Psoas muscle (tissue), 8 donors: Measurements from ENCODE around the gene SPEG. TPM values are rescaled to one million over a fixed set of nuclear protein-coding genes. Genes with fewer than 3 reads are reported as not detected.
"Not testable (repeated sequence)": the region's sequence is repeated elsewhere in the genome, so short reads cannot be mapped to it uniquely, and the experiment has no call there.

ENCODE experiments used
- ATAC-seq, 4 donors: fragments of 200-7000 bp; cut with Tn5 transposase; one replicate each; pipeline ENCODE4 v1.9.1; 2020; ENCODE audit warnings: moderate library complexity in 3 of 4, mild to moderate bottlenecking in 2 of 4
- DNase-seq, 2 donors: peaks; one replicate each; pipeline ENCODE4 v3.0.0-alpha.2; 2020
- H3K27ac ChIP-seq: fragments of 200-600 bp; one replicate; pipeline ENCODE4 v1.8.0; 2022
- H3K27me3 ChIP-seq, 3 donors: fragments of 200-600 bp in 1 of 3; one replicate each; pipeline versions ENCODE4 v1.6.1 to v1.8.0; 2013 to 2022; ENCODE audit warnings: low read length in 2 of 3, mild to moderate bottlenecking in 2 of 3, moderate library complexity in 1 of 3; ENCODE audit not compliant: insufficient read depth in 3 of 3
- H3K36me3 ChIP-seq, 2 donors: fragments of 200-600 bp in 1 of 2; one replicate each; pipeline versions ENCODE4 v1.6.1 to v1.8.0; 2013 to 2022; ENCODE audit warnings: low read depth in 1 of 2, mild to moderate bottlenecking in 1 of 2, moderate library complexity in 1 of 2; ENCODE audit not compliant: insufficient read depth in 1 of 2
- H3K4me1 ChIP-seq: fragments of 200-600 bp; one replicate; pipeline ENCODE4 v1.8.0; 2022
- H3K4me3 ChIP-seq: fragments of 200-600 bp; one replicate; pipeline ENCODE4 v1.8.0; 2022; ENCODE audit warnings: mild to moderate bottlenecking
- H3K9me3 ChIP-seq: fragments of 200-600 bp; one replicate; pipeline ENCODE4 v1.8.0; 2022
- CTCF ChIP-seq: fragments of 200-600 bp; IDR thresholded peaks from one replicate; pipeline ENCODE4 v1.8.0; 2022; ENCODE audit warnings: antibody characterized with exemption
- WGBS, 3 donors: extraction: QIAGEN DNeasy Blood & Tissue Kit; methylation state at CpG; one replicate each; pipeline versions ENCODE4 v1.1.6 to v1.1.7; 2013; 5-methylcytosine and 5-hydroxymethylcytosine counted together
- intact Hi-C, 2 donors: fragments of 100-400 bp; cut with DNase I; formaldehyde crosslinking; loops; one replicate each; pipeline versions ENCODE4 v1.11.0 to v1.14.2; 2022
- polyA plus RNA-seq, 3 donors: library from polyadenylated mRNA; stranded (reverse); fragments of 200-250 nt; gene quantifications; one replicate each; pipeline ENCODE4 v1.2.3, GENCODE V29; 2013
- total RNA-seq, 4 donors: library from RNA; stranded (reverse); fragmentation: NEBNext Ultra II Directional in 2 of 4; extraction: Animal tissue kit (Norgen Biotek cat#: 25700) in 2 of 4; gene quantifications; one replicate each; pipeline versions ENCODE4 v1.2.1 to v1.2.4, GENCODE V29; 2021 to 2023
- donor health status: healthy with polysubstance abuse.
- donor health status: DM: no; HTN: no; CAD: no; lungs with moderate emphysema.
- donor health status: Bipolar disorder and iron deficiency.
- donor health status: healthy.
- donor health status: DM: yes; HTN: yes; CAD: no.
- donor health status: DM: no; HTN: no; CAD: no.
- donor health status: DM: no; HTN: no; CAD: no.
- donor health status: DM: yes; HTN: yes; CAD: no.

The SPEG gene
- total and polyA plus RNA-seq, 7 donors: 34.8 to 419 (median 239) TPM

GRCh38 chr2:219406861-219407230 lies 27.8 kb upstream of the SPEG start:
- intact Hi-C loops: no loop called here
- Histone ChIP-seq H3K4me3 (no peak overlapping the region), H3K9me3 (no peaks in the 10 kb centered on the region), H3K27me3 (no peaks in the 10 kb centered on the region), H3K27ac (peak overlapping the region; percentile 98), H3K4me1 (peaks cover 55% of the 10 kb centered on the region), H3K36me3 (no peaks in the 10 kb centered on the region)
- TF ChIP-seq CTCF: no peak
- peak; percentile 65 to 68 (median 68) for ATAC-seq
- WGBS, 3 donors: 35 to 41% (median 35%) methylated on average over 3 of the region's 3 CpGs
- peak; percentile 74 to 93 for DNase-seq

- H3K4me1 ChIP-seq: peaks cover 52% of the 10 kb centered on the region
- H3K4me3 ChIP-seq, intact Hi-C loops, ATAC-seq, H3K27me3 ChIP-seq, DNase-seq, H3K36me3 ChIP-seq, H3K9me3 ChIP-seq: not testable (repeated sequence)
- WGBS, 3 donors: 55 to 82% (median 58%) methylated on average over 5 of the region's 5 CpGs
- H3K27ac ChIP-seq: peak overlapping the region; percentile 98
Measured at GRCh38 chr2:219407343-219407742, 27.3 kb upstream of the SPEG start.

GRCh38 chr2:219408204-219408603 lies 26.4 kb upstream of the SPEG start:
- H3K9me3 ChIP-seq: no peaks in the 10 kb centered on the region
- no peak for ATAC-seq
- TF ChIP-seq CTCF: no peak
- H3K27ac ChIP-seq: no peak overlapping the region
- H3K36me3 ChIP-seq: no peaks in the 10 kb centered on the region
- intact Hi-C loops: no loop called here
- no peak overlapping the region for H3K4me3 ChIP-seq
- 84 to 89% (median 89%) methylated on average over 5 of the region's 5 CpGs for WGBS, 3 donors
- peaks cover 46% of the 10 kb centered on the region for H3K4me1 ChIP-seq
- no peak for DNase-seq
- H3K27me3 ChIP-seq: no peaks in the 10 kb centered on the region

DNA sequence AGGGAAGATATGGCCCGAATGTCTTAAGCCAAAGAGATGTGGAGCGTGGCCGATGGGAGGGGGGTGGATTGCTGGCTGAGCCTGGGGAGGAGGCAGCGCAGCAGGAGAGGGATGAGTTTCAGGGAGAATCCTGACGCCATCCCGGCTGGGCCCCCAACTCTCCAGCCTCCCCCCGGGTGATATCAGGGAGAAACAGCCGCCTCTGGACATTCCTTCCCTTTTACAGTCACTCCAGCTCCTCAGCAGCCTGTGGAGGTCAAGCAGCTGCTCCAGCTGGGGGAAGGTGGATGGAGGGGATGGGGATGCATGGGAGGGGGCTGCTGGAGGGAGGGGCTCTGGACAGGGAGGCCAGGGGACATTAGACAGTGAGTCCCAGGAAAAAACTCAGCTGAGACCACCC lies 26.0 kb upstream of the SPEG start:
- intact Hi-C loops: no loop called here
- TF ChIP-seq CTCF: no peak
- H3K27ac ChIP-seq: no peak overlapping the region
- ATAC-seq: no peak
- H3K9me3 ChIP-seq: no peaks in the 10 kb centered on the region
- no peaks in the 10 kb centered on the region for H3K27me3 ChIP-seq
- 72 to 83% (median 74%) methylated on average over 8 of the region's 8 CpGs for WGBS, 3 donors
- H3K4me1 ChIP-seq: peaks cover 42% of the 10 kb centered on the region
- no peak for DNase-seq
- no peaks in the 10 kb centered on the region for H3K36me3 ChIP-seq
- H3K4me3 ChIP-seq: no peak overlapping the region

GRCh38 chr2:219409619-219410018 lies 25.0 kb upstream of the SPEG start:
- intact Hi-C loops: no loop called here
- no peaks in the 10 kb centered on the region for H3K36me3 ChIP-seq
- no peak overlapping the region for H3K4me3 ChIP-seq
- DNase-seq: no peak
- 90 to 94% (median 92%) methylated on average over 5 of the region's 5 CpGs for WGBS, 3 donors
- peaks cover 39% of the 10 kb centered on the region for H3K4me1 ChIP-seq
- no peaks in the 10 kb centered on the region for H3K9me3 ChIP-seq
- peak overlapping the region; percentile 30 for H3K27ac ChIP-seq
- H3K27me3 ChIP-seq: no peaks in the 10 kb centered on the region
- TF ChIP-seq CTCF: no peak
- ATAC-seq: no peak
